Stimulated activated CD4-positive, alpha-beta T cell treated with anti-CD3 and anti-CD28 coated beads, Interleukin-12 subunit alpha, Interleukin-12 subunit beta, amount 100 ng/mL, for 24 hours (primary cell): ENCODE data around the gene FGGY.
"Not testable (repeated sequence)": the region's sequence is repeated elsewhere in the genome, so short reads cannot be mapped to it uniquely, and the experiment has no call there.

Experiments used
- DNase-seq, 2 experiments: peaks; one replicate each; pipeline ENCODE4 v3.0.0-alpha.2; 2020; ENCODE audit warnings: low read depth in 2 of 2

FGGY gene

DNA sequence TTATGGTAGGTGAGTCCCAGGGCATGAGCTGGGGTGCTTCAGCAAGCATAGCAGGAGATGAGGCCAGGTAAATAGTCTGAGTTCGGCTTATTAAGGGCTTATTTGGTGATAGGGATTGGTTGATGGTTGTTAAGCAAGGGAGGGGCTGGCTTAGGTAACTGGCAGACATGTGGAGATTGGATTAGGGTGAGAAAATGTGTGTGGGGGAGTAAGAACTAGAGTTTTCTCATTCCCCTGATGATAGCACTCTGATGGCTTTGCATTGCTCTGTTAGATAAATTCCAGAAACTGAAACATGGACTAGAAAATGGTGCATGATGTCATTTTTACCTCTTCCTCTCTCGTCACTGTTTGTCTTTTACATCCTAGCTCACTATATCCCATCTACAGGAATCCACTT, 53.6 kb downstream of the FGGY start:
- DNase-seq = no peak

DNA sequence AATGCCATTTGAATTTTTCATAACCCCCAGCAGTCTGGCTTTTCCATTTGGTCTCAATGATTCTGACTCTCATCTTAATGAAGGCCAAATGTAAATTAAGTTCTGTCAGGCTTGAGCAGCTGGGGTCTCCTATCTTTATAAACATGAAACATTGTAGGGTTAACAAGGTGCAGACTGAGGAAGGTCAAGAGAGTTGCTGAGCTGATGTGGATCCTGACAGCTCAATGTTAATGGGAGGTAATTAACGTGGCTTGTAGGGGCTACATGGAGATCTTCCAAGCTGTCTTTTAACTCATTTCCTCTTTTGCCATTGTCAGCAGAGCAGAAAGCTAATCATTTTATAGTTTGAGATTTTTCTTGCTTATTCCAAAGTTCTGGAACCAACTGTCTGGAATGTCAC, 55.2 kb downstream of the FGGY start:
- DNase-seq = no peak

GRCh38 chr1:59353453-59353852, 56.6 kb downstream of the FGGY start:
- no peak for DNase-seq

DNA sequence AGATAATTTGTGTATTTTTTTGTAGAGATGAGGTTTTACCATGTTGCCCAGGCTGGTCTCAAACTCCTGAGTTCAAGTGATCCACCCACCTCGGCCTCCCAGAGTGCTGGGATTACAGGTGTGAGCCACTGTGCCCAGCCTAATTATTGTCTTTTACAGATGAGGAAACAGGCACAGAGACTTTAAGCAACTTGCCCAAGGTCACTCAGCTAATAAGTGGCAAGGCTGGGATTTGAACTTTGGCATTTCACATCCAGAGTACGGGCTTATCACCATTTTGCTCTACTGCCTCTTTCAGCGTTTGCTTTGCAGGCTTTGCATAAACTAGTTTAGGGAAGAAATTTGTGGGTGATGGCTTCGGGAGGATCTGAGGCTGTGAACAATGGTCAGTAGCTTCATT, 57.3 kb downstream of the FGGY start:
- not testable (repeated sequence) for DNase-seq

- no peak for DNase-seq
Observed at GRCh38 chr1:59354709-59355337, 57.9 kb downstream of the FGGY start.

DNA sequence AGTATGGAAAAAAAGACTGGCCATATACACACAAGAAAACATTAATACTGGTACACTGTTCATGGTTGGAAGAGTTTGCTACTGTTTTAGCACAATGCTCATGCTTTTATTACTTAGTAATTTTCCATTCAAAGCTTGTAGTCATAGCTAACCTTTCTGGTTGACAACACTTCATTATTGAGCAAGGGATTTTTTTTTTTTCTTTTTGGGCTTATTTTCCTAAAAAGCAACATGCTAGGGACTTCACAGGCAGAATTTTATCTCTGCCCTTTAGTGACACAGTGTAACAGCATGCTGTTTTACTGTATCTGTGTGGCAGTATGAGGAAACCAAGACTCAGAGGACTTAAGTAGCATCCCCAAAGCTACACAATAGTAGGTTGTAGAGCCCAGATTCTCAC, 58.5 kb downstream of the FGGY start:
- no peak for DNase-seq

- DNase-seq = no peak
Observed at GRCh38 chr1:59356627-59357026, 59.7 kb downstream of the FGGY start.

DNA sequence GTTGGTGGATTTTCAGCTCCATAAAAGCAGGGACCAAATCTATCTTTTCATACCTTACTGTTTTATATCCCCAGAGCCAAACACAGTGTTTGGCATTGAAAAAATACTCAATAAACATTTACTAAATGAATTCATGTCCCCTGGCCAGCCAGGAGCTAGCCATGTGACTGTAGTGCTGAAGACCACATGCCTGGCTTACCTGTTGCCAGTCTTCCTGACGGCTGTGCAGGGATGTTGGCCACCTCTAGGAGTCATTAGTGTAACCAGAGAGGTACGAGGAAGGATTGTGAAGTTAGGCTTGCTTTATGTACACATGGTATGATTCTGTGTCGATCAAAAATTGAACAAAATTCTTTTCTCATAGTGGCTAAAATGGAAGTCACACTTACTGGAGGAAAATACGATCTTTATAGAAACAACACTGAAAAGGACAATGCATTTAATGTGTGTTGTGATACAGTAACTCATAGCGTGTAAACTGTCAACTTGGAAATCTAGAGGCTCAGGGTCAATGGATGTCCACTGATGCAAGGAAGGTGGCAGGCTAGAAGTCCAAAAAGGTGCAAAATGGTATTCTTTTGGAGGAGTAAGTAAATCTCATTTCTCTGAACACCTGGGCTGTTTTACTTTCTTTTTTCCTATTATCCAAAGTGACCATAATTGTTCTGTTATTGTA, 60.9 kb downstream of the FGGY start:
- DNase-seq = no peak

DNA sequence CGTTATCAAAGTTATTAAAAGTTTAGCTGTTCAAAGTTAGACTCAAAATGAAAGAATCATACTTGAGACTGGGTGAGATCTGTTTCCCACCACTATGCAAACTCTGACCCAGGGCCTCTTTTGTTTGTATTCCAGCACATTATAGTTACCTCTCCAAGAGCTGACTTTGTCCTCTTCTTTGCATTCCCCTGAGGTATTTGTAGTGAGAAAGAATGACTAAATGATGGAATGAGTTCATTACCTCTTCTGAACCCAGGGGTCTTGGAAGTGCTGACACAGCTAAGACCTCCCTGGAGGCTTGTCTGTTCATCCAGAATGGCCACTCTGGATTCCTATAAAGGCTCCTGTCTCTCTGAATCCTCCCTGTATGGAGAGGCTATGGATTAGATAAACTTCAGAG, 62.4 kb downstream of the FGGY start:
- DNase-seq = no peak

DNA sequence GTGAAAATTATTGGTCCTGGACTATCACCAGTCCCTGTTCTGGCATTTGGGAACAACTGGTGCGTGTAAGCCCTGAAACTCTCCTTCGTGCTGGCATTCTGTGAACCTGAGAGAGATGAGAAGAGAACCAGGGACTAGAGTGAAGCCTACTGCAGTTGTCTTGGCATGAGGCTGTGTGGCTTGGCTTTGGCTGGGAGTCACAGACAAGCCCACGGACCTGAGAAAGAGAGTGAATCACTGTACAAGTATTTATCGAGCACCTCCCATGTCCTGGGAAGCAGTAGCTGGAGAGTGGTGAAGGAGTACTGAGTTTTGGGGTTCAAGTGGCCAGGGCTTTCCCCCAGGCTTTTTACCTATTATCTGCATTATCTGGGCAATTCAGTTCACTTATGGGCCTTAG, 63.3 kb downstream of the FGGY start:
- DNase-seq = no peak

DNA sequence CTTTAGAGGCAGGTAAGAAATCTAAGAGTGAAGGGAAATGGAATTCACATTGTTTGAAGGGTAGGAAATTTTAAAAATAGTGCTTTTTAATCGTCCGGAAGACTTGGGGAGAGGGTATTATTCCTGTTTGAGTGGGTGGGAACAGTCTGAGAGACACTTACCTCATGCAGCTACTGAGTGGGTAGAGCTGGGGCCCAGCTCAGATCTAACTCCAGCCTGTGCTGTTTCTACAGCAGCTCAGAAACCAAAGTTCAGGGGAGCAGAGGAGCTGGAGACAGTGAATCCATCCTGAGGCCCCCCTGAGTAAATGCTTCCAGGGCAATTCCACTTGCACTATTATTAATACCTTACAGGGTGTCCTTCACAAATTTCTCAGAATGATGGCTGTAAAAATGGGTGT, 63.8 kb downstream of the FGGY start:
- DNase-seq = no peak

- DNase-seq = no peak
Observed at GRCh38 chr1:59361766-59362165, 64.9 kb downstream of the FGGY start.

DNA sequence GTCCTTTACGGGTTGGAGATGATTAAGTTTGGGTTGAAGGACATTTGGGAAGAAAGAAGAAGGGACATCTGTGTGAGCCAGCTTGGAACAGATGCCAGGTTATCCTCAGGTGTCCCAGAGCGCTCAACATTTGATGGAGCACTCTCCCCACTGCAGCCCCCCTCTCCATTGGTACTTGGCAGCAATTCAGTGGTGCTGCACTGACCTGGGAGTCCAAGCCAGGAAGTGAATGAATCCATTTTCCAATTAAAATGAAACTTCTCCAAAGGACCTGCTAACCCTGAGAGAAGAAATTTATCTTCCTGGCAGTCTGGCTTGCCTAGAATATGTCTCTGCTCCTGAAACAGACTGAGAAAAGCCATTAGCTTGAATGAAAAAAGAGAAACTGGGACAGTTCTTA, 67.1 kb downstream of the FGGY start:
- no peak for DNase-seq

GRCh38 chr1:59366346-59366745, 69.5 kb downstream of the FGGY start:
- DNase-seq = no peak

DNA sequence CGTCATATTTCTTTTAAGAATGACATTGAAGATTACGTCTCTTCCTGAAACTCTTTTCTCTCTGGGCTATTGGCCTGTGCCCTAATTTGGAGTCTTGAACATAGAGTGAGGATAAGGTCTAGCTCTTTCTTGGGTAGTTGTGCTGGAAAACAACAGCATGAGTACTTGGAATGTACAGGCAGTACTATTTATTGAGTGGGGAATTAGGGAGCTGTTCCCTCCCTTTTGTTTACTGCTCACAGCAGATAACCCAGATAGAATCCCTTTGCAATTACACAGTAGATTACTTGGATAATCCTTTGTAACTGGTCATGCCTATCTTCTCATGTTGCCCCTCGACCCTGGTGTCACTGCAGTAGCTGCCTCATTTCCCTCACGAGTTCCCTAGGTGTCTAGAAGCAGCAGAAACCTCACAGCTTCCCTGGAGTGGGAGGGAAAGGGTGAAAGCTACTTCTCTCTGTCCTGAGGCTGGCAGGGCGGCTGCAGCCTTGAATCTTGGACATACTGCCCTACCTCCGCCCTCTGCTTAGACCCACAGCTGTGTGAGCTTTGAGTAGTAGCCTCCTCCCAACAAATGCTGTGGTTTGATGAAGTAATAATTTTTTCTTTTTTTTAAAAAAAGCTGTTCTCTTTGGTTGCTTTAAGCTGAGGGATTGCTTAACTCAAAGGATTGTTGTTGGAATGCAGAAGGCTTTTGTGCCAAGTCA, 70.6 kb downstream of the FGGY start:
- no peak for DNase-seq

GRCh38 chr1:59368008-59368670, 71.2 kb downstream of the FGGY start:
- DNase-seq = no peak

- DNase-seq = no peak
Observed at GRCh38 chr1:59375321-59376220, 78.7 kb downstream of the FGGY start.

- DNase-seq = no peak
Observed at GRCh38 chr1:59377350-59377904, 80.5 kb downstream of the FGGY start.

DNA sequence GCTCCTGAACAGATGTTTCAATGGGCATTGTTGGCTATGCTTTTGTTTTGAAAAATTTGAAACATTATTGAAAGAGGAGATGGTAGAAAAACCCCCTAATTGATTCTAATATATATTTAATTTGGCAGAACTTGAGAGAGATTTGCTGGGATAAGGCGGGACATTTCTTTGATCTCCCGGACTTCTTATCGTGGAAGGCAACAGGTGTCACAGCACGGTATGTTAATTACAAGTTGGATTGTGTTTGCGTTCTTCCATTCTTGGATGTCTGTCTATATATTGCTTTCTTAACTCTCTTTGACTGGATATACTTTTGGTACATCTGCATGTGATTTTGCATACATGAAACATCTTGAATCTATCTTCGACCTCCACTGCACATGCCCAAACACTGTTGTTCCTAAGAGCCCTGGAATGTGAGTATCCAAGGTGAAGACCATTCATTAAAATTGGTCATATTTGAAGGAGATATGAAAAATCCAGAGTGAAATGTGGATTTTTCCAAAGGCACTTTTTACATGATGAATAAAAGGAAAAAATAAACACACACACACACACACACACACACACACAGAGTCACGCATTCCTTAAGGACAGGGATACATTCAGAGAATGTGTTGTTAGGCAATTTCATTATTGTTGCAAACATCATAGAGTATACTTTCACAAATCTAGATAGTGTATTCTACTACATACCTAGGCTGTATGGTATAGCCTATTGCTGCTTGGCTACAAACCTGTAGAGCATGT, 81.9 kb downstream of the FGGY start:
- DNase-seq = no peak

GRCh38 chr1:59379371-59379728, 82.5 kb downstream of the FGGY start:
- no peak for DNase-seq

- no peak for DNase-seq
Observed at GRCh38 chr1:59383963-59384362, 87.1 kb downstream of the FGGY start.
